ENCODE results near the gene ASCC2.

DNA sequence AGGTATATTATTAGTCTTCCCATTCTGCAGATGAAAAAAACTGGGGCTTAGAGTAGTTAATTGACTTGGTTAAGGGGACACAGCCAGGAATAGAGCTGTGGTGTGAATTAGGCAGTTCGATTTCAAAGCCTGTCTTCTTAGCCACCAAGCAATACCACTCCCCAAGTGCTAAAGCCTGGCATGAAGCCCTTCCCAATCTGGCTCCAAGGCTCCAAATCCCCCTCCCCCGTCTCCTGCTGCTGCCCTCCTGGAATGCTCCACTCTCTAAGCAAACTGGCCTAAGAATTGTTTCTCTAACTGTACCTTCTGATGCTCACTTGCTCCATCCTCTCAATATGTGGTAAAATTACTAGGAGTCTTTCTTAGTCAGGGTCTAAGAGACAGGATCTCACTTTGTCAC is 18.6 kb downstream of the ASCC2 start:
- TF ChIP-seq, protein P1, sequence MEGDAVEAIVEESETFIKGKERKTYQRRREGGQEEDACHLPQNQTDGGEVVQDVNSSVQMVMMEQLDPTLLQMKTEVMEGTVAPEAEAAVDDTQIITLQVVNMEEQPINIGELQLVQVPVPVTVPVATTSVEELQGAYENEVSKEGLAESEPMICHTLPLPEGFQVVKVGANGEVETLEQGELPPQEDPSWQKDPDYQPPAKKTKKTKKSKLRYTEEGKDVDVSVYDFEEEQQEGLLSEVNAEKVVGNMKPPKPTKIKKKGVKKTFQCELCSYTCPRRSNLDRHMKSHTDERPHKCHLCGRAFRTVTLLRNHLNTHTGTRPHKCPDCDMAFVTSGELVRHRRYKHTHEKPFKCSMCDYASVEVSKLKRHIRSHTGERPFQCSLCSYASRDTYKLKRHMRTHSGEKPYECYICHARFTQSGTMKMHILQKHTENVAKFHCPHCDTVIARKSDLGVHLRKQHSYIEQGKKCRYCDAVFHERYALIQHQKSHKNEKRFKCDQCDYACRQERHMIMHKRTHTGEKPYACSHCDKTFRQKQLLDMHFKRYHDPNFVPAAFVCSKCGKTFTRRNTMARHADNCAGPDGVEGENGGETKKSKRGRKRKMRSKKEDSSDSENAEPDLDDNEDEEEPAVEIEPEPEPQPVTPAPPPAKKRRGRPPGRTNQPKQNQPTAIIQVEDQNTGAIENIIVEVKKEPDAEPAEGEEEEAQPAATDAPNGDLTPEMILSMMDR (IDR thresholded peaks at IDR 0.05 in 4 of 5, conservative IDR thresholded peaks at IDR 0.05 in 1 of 5) = no peak
- no peak for TF ChIP-seq POLR2A (IDR thresholded peaks at IDR 0.05)

All from gastrocnemius medialis (tissue), 4 donors.